Neural cell (in vitro differentiated cells): ENCODE measurements around the gene PLSCR3.

Source experiments
- EP300 ChIP-seq: fragments of 450-650 bp; conservative IDR thresholded peaks from 2 replicates; pipeline ENCODE4 v1.6.1; 2014; ENCODE audit warnings: antibody characterized with exemption, mild to moderate bottlenecking, moderate library complexity; ENCODE audit not compliant: poor library complexity, severe bottlenecking
- MXI1 ChIP-seq: fragments of 450-650 bp; conservative IDR thresholded peaks from 2 replicates; pipeline ENCODE4 v1.6.1; 2014; ENCODE audit warnings: antibody characterized with exemption, mild to moderate bottlenecking; ENCODE audit not compliant: poor library complexity, severe bottlenecking

- TF ChIP-seq EP300 (no peak), MXI1 (no peak)
These were observed 52.5 kb downstream of the PLSCR3 start for GRCh38 chr17:7341842-7342241.
